Coronary artery (tissue), 2 donors: ENCODE measurements around the gene CCDC102B.
"Not testable (repeated sequence)": the region's sequence is repeated elsewhere in the genome, so short reads cannot be mapped to it uniquely, and the experiment has no call there.

Experiments
- DNase-seq: peaks from one replicate; pipeline ENCODE4 v3.0.0-alpha.2; 2017; ENCODE audit warnings: low spot score
- H3K27ac ChIP-seq, 2 donors: fragments of 200-600 bp; sonication (generic); one replicate each; pipeline ENCODE4 v1.5.1; 2016 to 2019
- H3K4me3 ChIP-seq: fragments of 200-600 bp; sonication (generic); 2 replicates; pipeline ENCODE4 v1.5.1; 2016; ENCODE audit warnings: mild to moderate bottlenecking, moderate library complexity
- TF ChIP-seq, protein P1 (sequence below): fragments of 200-600 bp; sonication (generic); IDR thresholded peaks from one replicate; pipeline ENCODE4 v1.5.1; 2019; ENCODE audit warnings: antibody characterized with exemption

Gene CCDC102B

DNA sequence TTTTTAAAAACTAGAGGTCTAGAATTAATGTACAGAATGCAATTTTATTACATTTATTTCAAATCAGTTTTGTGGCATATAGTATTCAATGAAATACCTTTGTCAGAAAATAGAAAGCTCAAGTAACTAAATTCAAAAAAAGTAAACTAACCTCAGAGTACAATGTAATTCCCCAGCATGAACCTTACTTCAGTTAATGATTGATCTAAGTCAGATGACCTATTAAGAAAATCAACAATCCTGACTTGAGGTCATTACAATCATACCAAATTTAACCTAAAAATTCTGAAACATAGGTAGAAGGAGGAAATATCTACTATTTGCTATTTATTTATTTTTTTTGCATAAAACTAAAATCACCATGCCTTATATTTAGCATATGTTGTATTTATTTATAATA lies 142.9 kb downstream of the CCDC102B start:
- no peak overlapping the region for H3K4me3 ChIP-seq
- no peak for DNase-seq
- H3K27ac ChIP-seq, result no peak overlapping the region
- TF ChIP-seq, protein P1, sequence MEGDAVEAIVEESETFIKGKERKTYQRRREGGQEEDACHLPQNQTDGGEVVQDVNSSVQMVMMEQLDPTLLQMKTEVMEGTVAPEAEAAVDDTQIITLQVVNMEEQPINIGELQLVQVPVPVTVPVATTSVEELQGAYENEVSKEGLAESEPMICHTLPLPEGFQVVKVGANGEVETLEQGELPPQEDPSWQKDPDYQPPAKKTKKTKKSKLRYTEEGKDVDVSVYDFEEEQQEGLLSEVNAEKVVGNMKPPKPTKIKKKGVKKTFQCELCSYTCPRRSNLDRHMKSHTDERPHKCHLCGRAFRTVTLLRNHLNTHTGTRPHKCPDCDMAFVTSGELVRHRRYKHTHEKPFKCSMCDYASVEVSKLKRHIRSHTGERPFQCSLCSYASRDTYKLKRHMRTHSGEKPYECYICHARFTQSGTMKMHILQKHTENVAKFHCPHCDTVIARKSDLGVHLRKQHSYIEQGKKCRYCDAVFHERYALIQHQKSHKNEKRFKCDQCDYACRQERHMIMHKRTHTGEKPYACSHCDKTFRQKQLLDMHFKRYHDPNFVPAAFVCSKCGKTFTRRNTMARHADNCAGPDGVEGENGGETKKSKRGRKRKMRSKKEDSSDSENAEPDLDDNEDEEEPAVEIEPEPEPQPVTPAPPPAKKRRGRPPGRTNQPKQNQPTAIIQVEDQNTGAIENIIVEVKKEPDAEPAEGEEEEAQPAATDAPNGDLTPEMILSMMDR, result no peak

DNA sequence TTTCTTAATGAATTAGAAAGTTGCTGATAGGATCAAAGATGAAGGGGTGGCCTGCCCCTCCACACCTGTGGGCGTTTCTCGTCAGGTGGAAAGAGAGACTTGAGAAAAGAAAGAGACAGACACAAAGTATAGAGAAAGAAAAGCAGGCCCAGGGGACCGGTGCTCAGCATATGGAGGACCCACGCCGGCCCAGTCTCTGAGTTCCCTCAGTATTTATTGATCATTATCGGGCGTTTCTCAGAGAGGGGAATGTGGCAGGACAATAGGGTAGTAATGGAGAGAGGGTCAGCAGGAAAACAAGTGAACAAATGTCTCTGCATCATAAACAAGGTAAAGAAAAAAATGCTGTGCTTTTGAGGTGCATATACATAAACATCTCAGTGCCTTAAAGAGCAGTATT lies 144.3 kb downstream of the CCDC102B start:
- no peak for DNase-seq
- Histone ChIP-seq H3K4me3 (no peak overlapping the region), H3K27ac (no peak overlapping the region)
- TF ChIP-seq, protein P1, result no peak

- not testable (repeated sequence) for H3K27ac ChIP-seq, H3K4me3 ChIP-seq, DNase-seq
Observed at GRCh38 chr18:68943861-68944260, 146.0 kb downstream of the CCDC102B start.

DNA sequence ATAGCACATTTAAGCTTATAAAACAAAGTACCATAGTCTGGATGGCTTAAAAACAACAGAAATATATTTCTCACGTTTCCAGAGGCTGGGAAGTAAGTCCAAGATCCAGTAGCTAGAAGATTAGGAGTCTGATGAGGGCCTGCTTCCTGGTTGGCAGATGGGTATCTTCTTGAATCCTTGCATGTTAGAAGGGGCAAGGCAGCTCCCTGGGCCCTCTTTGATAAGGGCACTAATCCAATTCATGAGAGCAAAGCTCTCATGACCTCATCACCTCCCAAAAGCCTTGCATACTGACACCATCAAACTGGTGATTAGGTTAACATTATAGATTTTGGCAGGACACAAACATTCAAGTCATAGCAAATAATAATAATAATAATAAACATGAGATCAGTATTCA lies 146.4 kb downstream of the CCDC102B start:
- DNase-seq, result no peak
- TF ChIP-seq, protein P1, result no peak
- no peak overlapping the region for H3K4me3 ChIP-seq
- no peak overlapping the region for H3K27ac ChIP-seq

DNA sequence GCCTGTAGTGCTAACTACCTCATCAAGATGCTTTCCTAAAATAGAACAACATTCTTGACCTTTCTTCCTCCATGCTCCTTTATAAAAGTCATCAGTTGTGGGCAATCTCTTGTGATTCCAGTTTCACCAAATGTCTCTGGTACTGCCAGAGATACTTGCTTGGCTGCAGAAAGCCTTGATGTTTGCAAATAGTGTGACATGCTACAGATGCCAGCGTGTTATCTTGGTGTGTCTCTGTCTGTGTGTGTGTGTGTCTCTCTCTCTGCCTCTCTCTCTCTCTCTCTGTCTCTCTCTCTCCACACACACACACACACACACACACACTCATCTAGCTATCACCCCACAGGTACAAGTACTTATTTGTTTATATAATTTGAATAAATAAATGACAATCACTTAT lies 146.9 kb downstream of the CCDC102B start:
- H3K27ac ChIP-seq, result no peak overlapping the region
- no peak for DNase-seq
- no peak overlapping the region for H3K4me3 ChIP-seq
- TF ChIP-seq, protein P1, result no peak

DNA sequence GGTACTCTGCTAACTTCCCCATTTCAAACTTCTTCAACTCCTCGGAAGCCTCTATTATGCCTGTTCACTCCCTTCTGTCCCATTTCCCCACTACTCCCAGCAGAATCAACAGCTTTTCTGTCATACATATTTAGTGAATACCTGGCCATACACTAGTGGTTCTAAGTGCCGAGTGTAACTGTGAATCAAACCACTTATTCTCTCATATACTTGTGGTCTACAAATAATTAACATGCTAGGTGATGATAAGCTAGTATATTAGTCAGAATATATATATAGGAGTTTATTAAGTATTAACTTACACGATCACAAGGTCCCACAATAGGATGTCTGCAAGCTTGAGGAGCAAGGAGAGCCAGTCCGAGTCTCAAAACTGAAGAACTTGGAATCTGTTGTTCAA lies 150.7 kb downstream of the CCDC102B start:
- no peak for DNase-seq
- TF ChIP-seq, protein P1, result no peak
- Histone ChIP-seq H3K4me3 (no peak overlapping the region), H3K27ac (no peak overlapping the region)

DNA sequence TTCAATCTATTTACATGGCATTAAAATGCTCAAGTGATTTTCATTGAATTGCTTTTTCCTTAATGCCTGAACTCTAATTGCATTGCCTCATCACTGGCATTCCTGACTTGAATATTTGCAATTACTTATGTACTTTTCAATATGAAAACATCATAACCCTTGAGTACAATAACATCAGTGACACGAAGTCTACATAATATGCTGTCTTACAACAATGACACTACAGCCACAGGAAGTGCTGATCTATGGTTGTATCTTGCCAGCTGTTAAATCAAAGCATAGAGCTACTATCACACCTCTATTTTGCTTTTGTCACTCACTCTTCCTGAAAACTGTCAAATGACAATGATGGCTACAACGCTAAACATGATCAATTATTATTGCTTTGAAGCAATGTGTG lies 156.9 kb downstream of the CCDC102B start:
- DNase-seq, result no peak
- TF ChIP-seq, protein P1, result no peak
- H3K4me3 ChIP-seq, result no peak overlapping the region
- H3K27ac ChIP-seq, result no peak overlapping the region

DNA sequence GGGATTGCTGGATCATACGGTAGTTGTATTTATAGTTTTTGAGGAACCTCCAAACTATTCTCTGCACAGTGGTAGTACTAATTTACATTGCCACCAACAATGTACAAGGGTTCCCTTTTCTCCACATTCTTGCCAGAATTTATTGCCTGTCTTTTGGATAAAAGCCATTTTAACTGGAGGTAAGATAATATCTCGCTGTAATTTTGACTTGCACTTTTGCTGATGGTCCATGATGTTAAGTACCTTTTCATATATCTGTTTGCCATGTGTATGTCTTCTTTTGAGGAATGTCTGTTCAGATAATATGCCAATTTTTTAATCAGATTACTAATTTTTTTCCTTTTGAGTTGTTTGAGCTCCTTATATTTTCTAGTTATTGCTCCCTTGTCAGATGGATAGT lies 158.8 kb downstream of the CCDC102B start:
- DNase-seq, result no peak
- Histone ChIP-seq H3K4me3 (no peak overlapping the region), H3K27ac (no peak overlapping the region)
- TF ChIP-seq, protein P1, result no peak
